ENCODE measurements around the gene DAB1.

GRCh38 chr1:57262472-57262871 lies 161.4 kb downstream of the DAB1 start:
- TF ChIP-seq CTCF (conservative IDR thresholded peaks at IDR 0.05 in 1 of 2, IDR thresholded peaks at IDR 0.05 in 1 of 2; ENCODE audit: extremely low read depth in 1 of 2, insufficient read depth in 1 of 2, low read depth in 1 of 2, low read length in 2 of 2) (no peak), EZH2 (IDR thresholded peaks at IDR 0.05; ENCODE audit: borderline replicate concordance, low read length) (no peak)
